ENCODE measurements around the gene CA14. TPM values are rescaled to one million over a fixed set of nuclear protein-coding genes. Genes with fewer than 3 reads are reported as not detected.

Gene CA14
- total and polyA plus RNA-seq, 9 of the 15 experiments (the other 6 are each of a cell fraction or from before 2014, with no cell fraction given), result 0.13 to 0.57 (median 0.26) TPM; not detected in 1

GRCh38 chr1:150237746-150238145, 19.8 kb upstream of the CA14 start:
- peaks cover 40% of the 10 kb centered on the region for H3K79me2 ChIP-seq (ENCODE audit: control insufficient read depth, insufficient read depth, low read length)
- H4K20me1 ChIP-seq (replicated peaks; ENCODE audit: control insufficient read depth, insufficient read depth, low read length), result no peaks in the 10 kb centered on the region; the same call in 1 of the 2 replicates
- ChIA-PET CTCF (ENCODE audit: low intra/inter-chr PET ratio) (no interaction called here), POLR2A (interaction anchor here (0.6 kb wide), 1 partner anchor 72 kb away, joined by 3 read pairs; no protein-coding TSS in a partner anchor)
- FAIRE-seq (no peak), DNase-seq (ENCODE audit: extremely low read depth in 1 of 4, low spot score in 3 of 4) (no peak), ATAC-seq (no peak)
- H2AFZ ChIP-seq (ENCODE audit: low read depth, low read length), result no peak overlapping the region
- H3K4me3 ChIP-seq, result no peak overlapping the region
- intact Hi-C loops (cut with micrococcal nuclease) (no loop called here), in situ Hi-C loops (cut with MboI) (no loop called here)
- peaks cover 5% of the 10 kb centered on the region; the same call in 1 of the 3 replicates for H3K36me3 ChIP-seq (ENCODE audit: control insufficient read depth, insufficient read depth, low read length)
- TF ChIP-seq MLLT1 (IDR thresholded peaks at IDR 0.05) (peak in 1 of 2 experiments; percentile 28; a peak in 1 of 4 replicates), ESRRA (IDR thresholded peaks at IDR 0.05; ENCODE audit: borderline replicate concordance, low read depth) (no peak), LEF1 (IDR thresholded peaks at IDR 0.05) (no peak), FOXA3 (CRISPR knock-in tag; conservative IDR thresholded peaks at IDR 0.05 in 1 of 2, IDR thresholded peaks at IDR 0.05 in 1 of 2) (no peak), PKNOX1 (IDR thresholded peaks at IDR 0.05) (no peak)
- peaks cover 10 to 16% of the 10 kb centered on the region in 2 experiments; a peak in 4 of 5 replicates for H3K4me1 ChIP-seq (replicated peaks in 1 of 2; ENCODE audit: control insufficient read depth in 2 of 2, insufficient read depth in 2 of 2, low read length in 2 of 2)
- H3K9me1 ChIP-seq (ENCODE audit: control insufficient read depth, insufficient read depth, low read length), result no peaks in the 10 kb centered on the region
- 93% methylated on average over 21 of the region's 21 CpGs for WGBS (ENCODE audit: insufficient coverage, low coverage, missing lambda C conversion rate)
- H3K9me3 ChIP-seq (replicated peaks; ENCODE audit: control insufficient read depth, insufficient read depth, low read depth, low read length), result no peaks in the 10 kb centered on the region
- no peak overlapping the region for H3K4me2 ChIP-seq (ENCODE audit: insufficient read depth, low read length)
- no TSS peak for BruUV-seq (replicated peaks)
- H3K27ac ChIP-seq (ENCODE audit: extremely low read depth, low read depth, low read length), result no peak overlapping the region
- H3K27me3 ChIP-seq (ENCODE audit: control insufficient read depth in 2 of 2, insufficient read depth in 2 of 2, low read length in 2 of 2), result no peaks in the 10 kb centered on the region
- no peak overlapping the region for H3K9ac ChIP-seq (ENCODE audit: insufficient read depth in 1 of 2, low read depth in 2 of 2, low read length in 2 of 2)

Data from K562 (cell line).